ENCODE measurements around the gene OR2H2. TPM values are rescaled to one million over a fixed set of nuclear protein-coding genes. Genes with fewer than 3 reads are reported as not detected.
A peak's percentile ranks its signal among the peaks of the same experiment; 100 is the strongest.

The OR2H2 gene
- total RNA-seq (2014; rRNA removed; shearing (Covaris generic)): not detected in 2 replicates

DNA sequence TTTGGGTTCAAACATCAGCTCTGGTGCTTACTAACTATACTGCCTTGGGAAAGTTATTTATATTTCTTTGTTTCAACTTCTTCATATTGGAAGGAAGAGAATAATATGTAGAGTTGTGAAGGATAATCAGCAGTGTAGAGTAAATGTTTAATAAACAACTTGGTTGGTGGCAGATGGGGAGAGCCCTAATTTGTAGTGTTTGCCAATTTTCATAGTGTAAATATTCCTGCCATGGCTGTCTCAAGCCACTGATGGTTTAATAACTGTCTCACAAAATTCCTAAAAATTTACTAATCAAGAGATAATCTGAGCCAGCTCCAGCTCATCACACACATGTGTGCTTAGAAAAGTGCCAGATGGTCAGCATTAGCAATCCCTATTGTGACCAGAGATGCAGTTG, at the start of gene OR2H2:
TSS of gene OR2H2 (plus strand) at position 301 of the 400 bp plus-strand sequence. CDS start 2,824 bp downstream, outside the sequence.
- no peak for DNase-seq (ENCODE audit: low spot score)

DNA sequence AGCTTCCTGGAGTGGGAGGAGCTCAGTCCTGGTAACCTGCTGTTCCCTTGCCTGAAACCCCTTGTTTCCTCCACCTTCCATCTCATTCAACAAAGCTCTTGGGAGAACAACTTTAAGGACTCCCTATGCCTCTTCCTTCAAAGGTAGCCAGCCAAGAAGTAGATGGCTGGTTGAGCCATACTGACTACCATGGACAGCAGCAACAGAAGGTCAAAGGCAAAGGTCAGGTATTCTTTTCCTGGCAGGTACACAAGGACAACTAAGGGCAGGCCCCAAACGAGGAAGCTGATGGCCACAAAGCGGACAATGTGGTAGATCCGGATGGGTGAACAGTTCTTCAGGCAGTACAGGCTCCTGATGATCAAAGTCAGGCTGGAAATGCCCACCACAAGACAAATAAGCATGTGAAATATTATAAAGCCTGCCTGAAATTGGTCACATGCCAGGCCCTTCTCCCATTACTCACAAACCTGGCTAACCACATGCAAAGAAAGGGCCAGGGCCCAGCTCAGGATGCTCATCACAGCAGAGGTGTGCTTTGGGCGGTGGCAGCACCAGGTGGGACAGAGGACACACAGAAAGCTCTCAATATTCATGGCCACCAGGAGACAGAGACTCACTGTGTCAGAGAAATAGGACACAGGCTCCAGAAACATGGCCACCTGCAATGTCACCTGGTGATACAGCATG, 47.1 kb upstream of the OR2H2 start:
- DNase-seq (ENCODE audit: low spot score): no peak

DNA sequence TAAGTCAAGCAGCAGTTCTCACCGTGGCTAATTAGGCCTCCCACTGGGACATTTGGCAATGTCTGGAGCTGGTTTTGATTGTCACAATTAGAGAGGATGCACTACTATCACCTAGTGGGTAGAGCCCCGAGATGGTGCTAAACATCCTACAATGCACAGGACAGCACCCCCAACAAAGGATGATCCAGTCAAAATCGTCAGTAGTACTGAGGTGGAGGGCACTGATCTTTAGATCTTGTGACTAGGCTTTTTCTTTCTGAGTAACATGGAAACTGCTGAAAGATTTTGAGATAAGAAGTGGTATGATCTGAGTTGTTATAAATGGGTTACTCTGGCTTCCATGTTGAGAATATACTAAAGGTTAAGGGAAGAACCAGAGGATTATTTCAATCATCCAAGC, 37.3 kb upstream of the OR2H2 start:
- DNase-seq (ENCODE audit: low spot score): no peak

DNA sequence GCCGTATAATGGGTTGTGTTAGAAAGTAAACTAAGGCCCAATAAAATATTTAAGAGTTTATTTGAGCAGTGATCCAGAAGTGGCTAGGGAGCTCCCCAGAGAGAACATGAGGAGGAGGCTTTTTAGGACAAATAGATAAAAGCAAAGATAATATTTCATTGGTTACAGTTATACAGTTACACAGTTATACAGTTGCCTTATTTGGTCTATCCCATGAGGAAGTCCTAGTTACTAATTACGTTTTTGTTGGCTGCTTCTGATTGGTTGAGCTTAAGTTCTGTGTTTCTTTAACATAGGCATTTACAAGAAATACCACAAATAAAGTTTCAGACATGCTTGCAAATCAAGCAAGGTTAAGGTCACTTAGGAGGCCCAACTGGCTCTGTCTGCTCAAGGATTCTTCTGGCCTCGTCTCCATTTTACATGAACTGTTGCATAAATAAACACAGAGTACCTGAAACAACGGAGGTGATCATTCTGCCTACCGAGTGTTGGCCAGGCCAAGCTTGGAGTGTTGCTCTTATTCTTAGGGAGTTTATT, 32.3 kb upstream of the OR2H2 start:
- peak; percentile 33 for DNase-seq (ENCODE audit: low spot score)

DNA sequence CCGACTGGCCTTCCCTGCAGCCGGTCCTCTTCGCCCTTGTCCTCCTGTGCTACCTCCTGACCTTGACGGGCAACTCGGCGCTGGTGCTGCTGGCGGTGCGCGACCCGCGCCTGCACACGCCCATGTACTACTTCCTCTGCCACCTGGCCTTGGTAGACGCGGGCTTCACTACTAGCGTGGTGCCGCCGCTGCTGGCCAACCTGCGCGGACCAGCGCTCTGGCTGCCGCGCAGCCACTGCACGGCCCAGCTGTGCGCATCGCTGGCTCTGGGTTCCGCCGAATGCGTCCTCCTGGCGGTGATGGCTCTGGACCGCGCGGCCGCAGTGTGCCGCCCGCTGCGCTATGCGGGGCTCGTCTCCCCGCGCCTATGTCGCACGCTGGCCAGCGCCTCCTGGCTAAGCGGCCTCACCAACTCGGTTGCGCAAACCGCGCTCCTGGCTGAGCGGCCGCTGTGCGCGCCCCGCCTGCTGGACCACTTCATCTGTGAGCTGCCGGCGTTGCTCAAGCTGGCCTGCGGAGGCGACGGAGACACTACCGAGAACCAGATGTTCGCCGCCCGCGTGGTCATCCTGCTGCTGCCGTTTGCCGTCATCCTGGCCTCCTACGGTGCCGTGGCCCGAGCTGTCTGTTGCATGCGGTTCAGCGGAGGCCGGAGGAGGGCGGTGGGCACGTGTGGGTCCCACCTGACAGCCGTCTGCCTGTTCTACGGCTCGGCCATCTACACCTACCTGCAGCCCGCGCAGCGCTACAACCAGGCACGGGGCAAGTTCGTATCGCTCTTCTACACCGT, 31.5 kb upstream of the OR2H2 start:
- DNase-seq (ENCODE audit: low spot score): no peak

DNA sequence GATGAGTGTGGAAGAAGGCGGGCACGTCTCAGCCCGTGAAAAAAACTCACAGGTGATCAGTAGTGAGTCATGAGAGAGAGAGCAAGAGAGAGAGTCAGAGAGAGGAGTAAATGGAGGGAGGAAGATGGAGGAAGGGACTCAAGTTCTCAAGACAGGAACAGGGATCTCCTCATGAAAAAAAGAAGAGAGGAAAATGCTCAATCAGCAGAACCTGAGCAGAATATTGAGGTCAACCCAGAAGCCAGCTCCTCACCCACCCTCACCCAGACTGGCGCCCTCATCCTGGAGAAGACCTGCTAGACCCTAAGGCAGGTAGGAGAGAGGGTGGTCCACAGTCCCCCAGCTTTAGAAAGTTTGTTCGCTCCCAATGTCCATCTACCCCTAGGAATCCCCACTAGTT, 30.2 kb upstream of the OR2H2 start:
- DNase-seq (ENCODE audit: low spot score): no peak

DNA sequence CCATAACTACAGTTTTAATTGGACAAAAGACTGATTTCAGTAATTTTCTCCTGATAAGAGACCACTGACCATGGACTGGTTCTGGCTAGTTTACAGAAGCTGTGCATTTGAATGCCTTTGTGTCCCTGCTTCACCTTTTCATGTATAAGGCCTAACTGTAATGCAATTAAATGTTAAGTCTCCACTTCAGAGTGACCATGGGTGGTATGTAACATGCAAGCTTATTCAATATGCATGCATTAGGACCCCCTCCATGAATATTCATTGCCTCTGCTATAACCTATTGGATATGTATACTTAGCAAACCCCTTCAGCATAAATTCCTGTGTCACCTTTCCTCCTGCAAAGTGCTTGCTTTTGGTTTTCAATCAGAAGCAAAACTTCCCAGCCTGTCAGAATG, 27.6 kb upstream of the OR2H2 start:
- DNase-seq (ENCODE audit: low spot score): no peak

DNA sequence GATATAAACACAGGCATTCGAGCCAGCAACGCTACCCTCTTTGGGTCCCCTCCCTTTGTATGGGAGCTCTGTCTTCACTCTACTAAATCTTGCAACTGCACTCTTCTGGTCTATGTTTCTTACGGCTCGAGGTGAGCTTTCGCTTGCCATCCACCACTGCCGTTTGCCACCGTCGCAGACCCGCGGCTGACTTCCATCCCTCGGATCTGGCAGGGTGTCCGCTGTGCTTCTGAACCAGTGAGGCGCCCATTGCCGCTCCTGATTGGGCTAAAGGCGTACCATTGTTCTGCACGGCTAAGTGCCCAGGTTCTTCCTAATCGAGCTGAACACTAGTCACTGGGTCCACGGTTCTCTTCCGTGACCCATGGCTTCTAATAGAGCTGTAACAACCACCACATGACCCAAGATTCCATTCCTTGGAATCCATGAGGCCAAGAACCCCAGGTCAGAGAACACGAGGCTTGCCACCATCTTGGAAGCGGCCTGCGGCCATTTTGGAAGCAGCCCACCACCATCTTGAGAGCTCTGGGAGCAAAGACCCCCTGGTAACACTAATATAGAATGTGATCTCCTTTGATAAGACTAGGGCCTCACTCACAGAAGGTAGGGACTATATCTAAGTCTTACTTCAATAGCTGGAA, 26.4 kb upstream of the OR2H2 start:
- DNase-seq (ENCODE audit: low spot score): no peak

DNA sequence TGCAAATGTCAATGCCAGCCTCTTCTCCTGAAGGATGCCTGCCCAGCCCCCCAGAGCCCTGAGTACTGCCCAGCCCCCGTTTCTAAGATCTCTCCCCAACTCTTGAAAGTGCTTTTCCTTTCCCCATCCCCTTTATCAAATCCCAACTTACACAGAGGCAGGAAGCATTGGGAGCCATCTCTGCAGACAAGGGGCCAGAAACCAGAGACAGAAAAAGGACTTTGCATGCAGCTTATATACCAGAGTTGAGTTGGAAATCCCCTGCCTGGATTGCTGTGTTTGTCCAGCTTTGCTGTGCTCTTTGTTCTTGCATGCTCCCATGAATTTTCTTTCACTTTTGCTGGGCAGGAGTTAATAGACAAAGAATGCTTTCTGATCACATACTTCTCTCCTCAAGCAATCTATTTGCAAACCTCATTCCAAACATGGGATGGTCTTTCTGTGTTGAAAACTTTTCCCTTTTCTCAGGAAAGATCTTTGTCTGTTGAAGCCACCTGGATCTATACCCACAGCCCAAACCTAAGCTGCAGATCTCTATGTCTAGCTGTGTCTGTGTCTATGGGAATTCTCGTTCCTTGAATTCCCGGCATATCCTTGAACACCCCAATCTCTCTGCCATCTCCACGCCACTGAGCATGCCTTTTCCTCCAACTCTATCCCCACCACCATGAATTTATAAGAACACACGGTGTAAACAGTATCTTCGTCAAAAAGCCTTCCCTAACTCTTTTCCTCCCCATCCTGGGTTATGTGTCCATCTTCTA, 25.2 kb upstream of the OR2H2 start, which contains the start of gene UBD:
TSS of gene UBD (minus strand) at position 209 of the 764 bp plus-strand sequence. CDS start at position 178, 31 bp downstream.
- DNase-seq (ENCODE audit: low spot score): no peak

DNA sequence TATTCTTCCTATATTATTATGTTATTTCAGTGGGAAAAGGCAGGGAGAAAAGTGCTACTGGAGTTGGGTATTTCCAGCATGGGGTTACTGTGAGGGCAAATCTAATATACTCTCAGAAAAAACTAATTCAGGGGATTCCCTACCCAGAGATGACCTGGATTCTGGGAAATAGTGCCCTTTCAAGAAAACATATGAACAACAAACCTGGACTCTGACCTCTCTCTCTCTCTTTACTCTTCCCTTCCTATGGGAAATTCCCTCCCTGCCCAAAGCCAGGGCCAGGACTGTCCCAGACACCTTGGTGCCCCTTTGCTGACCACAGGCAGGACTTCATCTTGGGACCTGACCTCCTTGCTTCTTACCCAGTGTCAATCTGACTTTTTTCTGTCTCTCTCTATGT, 23.8 kb upstream of the OR2H2 start:
- no peak for DNase-seq (ENCODE audit: low spot score)

DNA sequence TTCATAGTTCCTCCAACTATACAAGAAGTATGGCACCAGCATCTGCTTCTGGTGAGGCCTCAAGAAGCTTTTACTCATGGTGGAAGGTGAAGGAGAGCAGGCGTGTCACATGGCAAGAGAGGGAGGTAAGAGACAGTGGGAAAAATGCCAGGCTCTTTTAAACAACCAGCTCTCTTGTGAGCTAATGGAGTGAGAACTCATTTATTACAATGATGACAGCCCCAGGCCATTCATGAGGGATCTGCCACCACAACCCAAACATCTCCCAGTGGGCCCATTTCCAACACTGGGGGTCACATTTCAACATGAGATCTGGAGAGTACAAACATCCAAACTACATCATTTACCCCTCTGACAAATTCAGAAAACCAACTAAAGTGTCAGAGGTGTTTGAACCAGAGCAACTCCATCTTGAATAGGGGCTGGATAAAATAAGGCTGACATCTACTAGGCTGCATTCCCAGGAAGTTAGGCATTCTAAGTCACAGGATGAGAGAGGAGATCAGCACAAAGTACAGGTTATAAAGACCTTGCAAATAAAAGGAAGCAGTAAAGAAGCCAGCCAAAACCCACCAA, 23.2 kb upstream of the OR2H2 start:
- DNase-seq (ENCODE audit: low spot score): no peak

DNA sequence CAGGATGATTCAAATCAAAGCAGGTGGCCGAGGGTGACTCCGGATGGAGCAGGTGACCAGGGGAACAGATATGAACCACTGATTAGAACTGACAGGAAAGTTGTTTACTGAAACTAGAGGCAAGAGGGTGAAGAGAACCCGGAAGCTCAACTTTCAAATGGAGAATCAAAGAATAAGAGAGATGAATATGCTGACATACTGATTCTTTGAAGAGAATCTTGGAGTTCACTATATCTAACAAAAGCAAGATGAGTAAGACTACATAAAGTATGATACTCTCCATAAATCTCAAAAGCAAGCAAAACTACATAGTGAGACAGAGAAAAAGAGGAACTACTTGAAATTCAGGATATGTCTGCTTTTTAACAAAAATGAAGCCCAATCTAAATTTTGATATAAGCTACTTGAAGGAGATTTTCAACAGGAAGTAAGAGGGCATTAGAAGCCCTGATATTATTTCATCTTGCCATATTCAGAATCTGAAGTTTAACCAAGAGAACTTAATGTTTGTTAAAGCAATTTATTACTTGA, 21.4 kb upstream of the OR2H2 start:
- DNase-seq (ENCODE audit: low spot score): no peak

DNA sequence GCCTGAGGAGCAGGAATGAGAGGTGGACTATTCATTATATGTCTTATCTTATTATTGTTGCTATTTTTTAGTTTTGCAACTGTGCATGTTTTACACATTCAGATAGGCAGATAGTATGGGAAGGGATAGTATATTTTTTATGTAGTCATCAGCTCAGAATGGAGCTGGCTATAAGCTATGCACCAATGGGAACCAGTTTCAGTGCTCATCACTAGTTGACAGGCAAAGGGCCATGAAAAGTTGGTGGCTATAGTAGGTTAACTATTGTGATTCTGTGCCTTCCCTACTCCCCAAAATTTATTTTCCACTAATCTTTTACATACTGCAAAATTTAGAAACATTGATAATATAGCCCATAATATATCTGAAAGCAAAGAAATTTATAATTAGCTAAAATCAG, 20.0 kb upstream of the OR2H2 start:
- no peak for DNase-seq (ENCODE audit: low spot score)

DNA sequence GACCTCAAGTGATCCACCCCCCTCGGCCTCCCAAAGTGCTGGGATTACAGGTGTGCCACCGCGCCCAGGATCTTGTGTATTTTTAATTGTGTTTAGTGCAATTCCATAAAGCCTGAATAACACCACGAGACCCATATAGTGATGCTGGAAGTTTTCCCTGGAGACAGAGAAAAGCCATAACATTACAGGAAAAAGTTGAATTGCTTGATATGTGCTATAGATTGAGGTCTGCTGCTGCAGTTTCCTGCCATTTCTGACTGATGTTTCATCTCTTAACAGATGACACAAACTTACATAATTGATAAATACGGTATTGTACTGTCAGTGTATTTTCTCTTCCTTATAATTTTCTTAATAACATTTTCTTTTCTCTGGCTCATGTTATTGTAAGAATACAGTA, 18.1 kb upstream of the OR2H2 start:
- no peak for DNase-seq (ENCODE audit: low spot score)

DNA sequence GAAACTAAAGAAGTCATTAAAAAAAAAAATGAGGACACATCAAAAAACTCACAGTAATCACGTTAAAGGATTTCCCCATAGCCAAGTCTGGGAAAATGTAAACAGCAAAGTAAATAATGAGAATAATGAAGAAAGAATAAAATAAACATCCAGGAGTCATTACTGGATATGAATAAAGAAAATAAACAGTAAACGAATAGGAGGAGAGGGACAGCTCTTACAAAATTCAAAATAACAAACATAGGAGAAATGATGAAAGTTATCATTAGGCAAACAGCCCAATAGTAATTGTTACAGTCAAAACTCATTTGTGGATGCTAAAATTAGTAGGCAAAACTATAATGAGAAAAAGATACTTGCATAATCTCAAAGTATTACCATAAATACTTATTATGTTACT, 17.4 kb upstream of the OR2H2 start:
- no peak for DNase-seq (ENCODE audit: low spot score)

DNA sequence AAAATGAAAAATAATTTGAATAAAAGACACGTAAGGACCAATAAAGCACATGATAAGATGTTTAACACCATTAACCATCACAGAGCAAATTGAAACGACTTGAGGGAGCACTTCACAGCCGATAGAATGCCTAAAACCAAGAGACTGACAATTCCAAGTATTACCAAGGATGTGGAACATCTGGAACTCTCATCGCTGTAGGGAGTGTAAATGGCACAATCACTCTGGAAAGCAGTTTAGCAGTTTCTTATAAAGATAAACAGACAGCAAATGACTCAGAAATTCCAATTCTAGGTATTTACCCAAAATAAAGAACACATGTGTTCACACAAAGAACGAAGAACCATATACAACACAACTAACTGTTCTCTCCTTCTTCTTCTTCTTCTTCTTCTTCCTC, 16.9 kb upstream of the OR2H2 start:
- no peak for DNase-seq (ENCODE audit: low spot score)

DNA sequence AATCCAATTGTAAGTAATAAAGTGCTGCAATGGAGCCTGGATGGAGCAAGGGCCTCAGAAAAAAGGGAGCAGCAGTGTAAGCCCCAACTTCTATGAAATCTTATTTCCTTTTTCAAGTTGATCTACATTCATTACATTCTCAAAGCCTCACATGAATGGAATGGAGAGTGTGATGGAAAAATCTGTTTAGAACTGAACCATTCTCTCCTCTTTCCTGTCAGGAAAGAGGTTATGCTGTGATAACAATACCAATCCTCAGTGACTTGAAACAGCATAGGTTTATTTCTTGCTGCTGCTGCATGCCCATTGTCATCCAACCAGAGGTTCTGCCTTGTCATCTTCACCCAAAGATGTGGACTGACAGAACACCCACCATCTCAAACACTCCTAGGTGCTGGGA, 8.9 kb upstream of the OR2H2 start:
- DNase-seq (ENCODE audit: low spot score): no peak

DNA sequence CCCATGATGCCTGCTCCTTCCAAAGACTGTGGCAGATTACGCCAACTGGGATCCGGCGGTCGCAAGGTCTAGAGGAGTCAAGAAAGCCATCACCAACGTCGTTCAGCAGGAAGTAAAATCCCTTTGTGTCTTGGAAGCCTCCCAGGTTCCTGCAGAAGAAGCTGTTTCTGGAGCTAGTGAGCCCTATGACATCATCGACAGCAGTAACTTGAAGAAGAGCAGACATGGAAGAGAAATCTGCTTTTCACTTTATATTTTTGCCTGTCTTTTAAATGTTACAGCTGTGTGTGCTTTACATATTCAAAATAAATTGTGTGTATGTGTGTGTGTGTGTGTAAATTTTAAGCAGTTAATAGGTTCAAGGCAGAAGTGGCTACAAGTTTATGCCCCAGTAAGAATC, 7.4 kb upstream of the OR2H2 start:
- no peak for DNase-seq (ENCODE audit: low spot score)

DNA sequence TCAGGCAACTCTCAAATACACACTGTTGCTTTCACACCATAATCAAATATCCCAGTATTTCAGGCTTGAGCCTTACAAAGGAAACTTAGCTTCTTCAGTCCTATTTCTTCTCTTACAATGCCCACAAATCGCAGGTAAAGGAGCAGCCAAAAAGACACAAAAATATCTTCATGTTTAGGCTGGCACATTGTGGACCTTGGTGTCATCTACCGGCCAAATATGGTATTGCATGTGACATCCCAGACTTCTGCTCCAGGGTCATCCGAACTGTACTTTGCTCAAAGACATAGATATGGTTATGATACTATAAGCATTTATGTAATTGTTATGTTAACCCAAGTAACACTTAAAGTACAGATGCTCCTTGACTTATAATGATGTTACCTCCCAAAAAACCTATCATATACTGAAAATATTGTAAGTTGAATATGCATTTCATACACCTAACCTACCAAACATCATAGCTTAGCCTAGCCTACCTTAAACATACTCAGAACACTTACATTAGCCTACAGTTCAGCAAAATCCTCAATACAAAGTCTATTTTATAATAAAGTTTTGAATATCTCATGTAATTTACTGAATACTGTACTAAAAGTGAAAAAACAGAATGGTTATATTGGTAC, 4.6 kb downstream of the OR2H2 start:
- DNase-seq (ENCODE audit: low spot score): peak; percentile 66

DNA sequence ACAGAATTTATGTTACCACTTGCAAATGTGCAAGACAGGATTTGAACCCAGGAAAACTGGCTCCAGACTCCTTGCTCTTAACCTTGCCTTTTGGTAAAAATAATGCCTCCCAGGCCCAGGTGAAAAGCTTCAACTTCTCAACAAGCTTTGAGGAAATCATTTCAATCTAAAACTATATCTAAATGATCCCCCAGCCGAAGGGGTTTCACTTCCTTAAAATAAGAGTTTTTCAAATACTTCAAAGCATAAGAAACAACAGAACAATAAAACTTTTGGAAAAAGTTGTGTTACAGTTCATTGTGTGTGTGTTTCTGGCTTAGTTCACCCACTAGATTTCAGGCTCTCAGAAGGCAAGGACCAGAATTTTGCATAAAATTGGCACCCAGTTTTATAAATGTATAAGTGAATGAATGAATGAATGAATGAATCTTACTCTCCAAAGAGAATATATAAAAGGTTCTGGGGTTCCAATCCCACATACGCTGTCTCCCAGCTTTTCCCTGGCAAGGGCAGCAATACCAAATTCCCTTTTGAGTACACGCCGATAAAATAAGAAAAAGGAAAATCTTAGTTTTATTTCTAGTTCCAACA, 5.4 kb downstream of the OR2H2 start:
- no peak for DNase-seq (ENCODE audit: low spot score)

All from HT-29 (cell line).